Measurements from ENCODE around the gene SP8.

- TF ChIP-seq CTCF (IDR thresholded peaks at IDR 0.05; ENCODE audit: insufficient read depth, low read depth, low read length), result no peak
- TF ChIP-seq EZH2 (IDR thresholded peaks at IDR 0.05; ENCODE audit: insufficient read depth, low read length), result no peak
Measured at GRCh38 chr7:20737840-20738448, 48.7 kb downstream of the SP8 start.

Measured in astrocyte (in vitro differentiated cells and primary cell).